OCI-LY3 (cell line): ENCODE measurements around the gene AOAH.
"Not testable (repeated sequence)": the region's sequence is repeated elsewhere in the genome, so short reads cannot be mapped to it uniquely, and the experiment has no call there.

Experiments
- H2AFZ ChIP-seq: fragments of 200-600, 300-600 bp; shearing (Covaris generic); 2 replicates; pipeline ENCODE4 v1.6.0; 2014; ENCODE audit warnings: antibody characterized with exemption, low read depth, low read length
- H3K27ac ChIP-seq: fragments of 200-600, 300-600 bp; sonication (generic); 2 replicates; pipeline ENCODE4 v1.5.1; 2014; ENCODE audit warnings: mild to moderate bottlenecking, low read length, moderate library complexity, mixed read lengths
- H3K27me3 ChIP-seq: fragments of 200-600, 300-600 bp; sonication (generic); 2 replicates; pipeline ENCODE4 v1.6.1; 2014; ENCODE audit warnings: low read depth, low read length, mixed read lengths
- H3K36me3 ChIP-seq: fragments of 200-600, 300-600 bp; sonication (generic); replicated peaks from 2 replicates; pipeline ENCODE3; 2014; ENCODE audit warnings: low read depth, low read length, mixed read lengths
- H3K4me1 ChIP-seq: fragments of 300-600, 200-600 bp; sonication (generic); 2 replicates; pipeline ENCODE4 v1.6.1; 2014; ENCODE audit warnings: low read length, mixed read lengths
- H3K4me2 ChIP-seq: fragments of 200-600, 300-600 bp; sonication (generic); 2 replicates; pipeline ENCODE4 v1.6.1; 2014; ENCODE audit warnings: low read length, mixed read lengths
- H3K4me3 ChIP-seq: fragments of 300-600, 200-600 bp; sonication (generic); 2 replicates; pipeline ENCODE4 v1.5.1; 2014; ENCODE audit warnings: antibody characterized with exemption, mild to moderate bottlenecking, low read length, moderate library complexity
- H3K79me2 ChIP-seq: fragments of 300-600, 200-600 bp; shearing (Covaris generic); 2 replicates; pipeline ENCODE4 v1.6.1; 2014; ENCODE audit warnings: mild to moderate bottlenecking, low read length, mixed read lengths
- H3K9ac ChIP-seq: fragments of 300-600, 200-600 bp; shearing (Covaris generic); 2 replicates; pipeline ENCODE4 v1.6.0; 2014; ENCODE audit warnings: mild to moderate bottlenecking, low read length, moderate library complexity
- H3K9me3 ChIP-seq: fragments of 200-600, 300-600 bp; shearing (Covaris generic); 2 replicates; pipeline ENCODE4 v1.6.1; 2014; ENCODE audit warnings: low read length, mixed read lengths; ENCODE audit not compliant: insufficient read depth
- H4K20me1 ChIP-seq: fragments of 200-600, 300-600 bp; sonication (generic); 2 replicates; pipeline ENCODE4 v1.6.1; 2016; ENCODE audit warnings: low read length, mixed read lengths; ENCODE audit not compliant: insufficient read depth
- CTCF ChIP-seq: fragments of 200-600, 300-600 bp; sonication (generic); IDR thresholded peaks from 2 replicates; pipeline ENCODE4 v1.5.1; 2014; ENCODE audit warnings: antibody characterized with exemption, low read length, low read depth
- EZH2phosphoT487 ChIP-seq: fragments of 200-600 bp; shearing (Covaris generic); IDR thresholded peaks from 2 replicates; pipeline ENCODE4 v1.6.1; 2018; ENCODE audit warnings: antibody characterized with exemption, mixed run types, low read depth

The AOAH gene

GRCh38 chr7:36717586-36717985 lies 6.7 kb downstream of the AOAH start:
- Histone ChIP-seq H3K27ac (no peak overlapping the region), H3K4me2 (no peak overlapping the region), H3K9me3 (no peaks in the 10 kb centered on the region), H3K4me1 (no peaks in the 10 kb centered on the region), H2AFZ (no peak overlapping the region), H3K27me3 (no peaks in the 10 kb centered on the region), H4K20me1 (no peaks in the 10 kb centered on the region), H3K79me2 (no peaks in the 10 kb centered on the region), H3K36me3 (no peaks in the 10 kb centered on the region), H3K9ac (no peak overlapping the region), H3K4me3 (no peak overlapping the region)
- no peak for TF ChIP-seq CTCF
- no peak for TF ChIP-seq EZH2phosphoT487

GRCh38 chr7:36716802-36717201 lies 7.5 kb downstream of the AOAH start:
- H3K9ac ChIP-seq, H2AFZ ChIP-seq, H3K9me3 ChIP-seq, H3K4me1 ChIP-seq, H3K4me3 ChIP-seq, H3K36me3 ChIP-seq, H3K27ac ChIP-seq, H3K79me2 ChIP-seq, H3K27me3 ChIP-seq, H3K4me2 ChIP-seq, H4K20me1 ChIP-seq: not testable (repeated sequence)

- Histone ChIP-seq H3K9me3 (no peaks in the 10 kb centered on the region), H3K36me3 (no peaks in the 10 kb centered on the region), H3K79me2 (no peaks in the 10 kb centered on the region), H2AFZ (no peak overlapping the region), H3K4me1 (no peaks in the 10 kb centered on the region), H3K9ac (no peak overlapping the region), H3K4me2 (no peak overlapping the region), H3K27me3 (no peaks in the 10 kb centered on the region), H3K4me3 (no peak overlapping the region), H4K20me1 (no peaks in the 10 kb centered on the region), H3K27ac (no peak overlapping the region)
- TF ChIP-seq EZH2phosphoT487 (no peak), CTCF (no peak)
Measured at GRCh38 chr7:36712015-36712414, 12.3 kb downstream of the AOAH start.

- Histone ChIP-seq H3K4me1 (no peaks in the 10 kb centered on the region), H3K4me2 (no peak overlapping the region), H2AFZ (no peak overlapping the region), H3K9ac (no peak overlapping the region), H4K20me1 (no peaks in the 10 kb centered on the region), H3K27ac (no peak overlapping the region), H3K79me2 (no peaks in the 10 kb centered on the region), H3K27me3 (no peaks in the 10 kb centered on the region), H3K9me3 (peaks cover under 1% of the 10 kb centered on the region; the same call in 1 of the 2 replicates), H3K4me3 (no peak overlapping the region), H3K36me3 (no peaks in the 10 kb centered on the region)
- TF ChIP-seq CTCF (no peak), EZH2phosphoT487 (no peak)
Measured at GRCh38 chr7:36711256-36711655, 13.0 kb downstream of the AOAH start.
